ENCODE measurements around the gene RPL37A. TPM values are rescaled to one million over a fixed set of nuclear protein-coding genes. Genes with fewer than 3 reads are reported as not detected.

RPL37A gene
- total and polyA plus RNA-seq, 2 of the 4 experiments (the other 2 are of a cell fraction) = 341 to 1,572 TPM

- peak overlapping the region in 1 of 2 experiments; percentile 60; a peak in 2 of 4 replicates for H4K8ac ChIP-seq (ENCODE audit: low read depth in 2 of 2, low read length in 2 of 2)
- peak; percentile 40 for ATAC-seq (ENCODE audit: low read depth)
- peak overlapping the region; percentile 77 for H3K18ac ChIP-seq (ENCODE audit: low read depth, low read length)
- peak overlapping the region; percentile 86 for H4K5ac ChIP-seq (ENCODE audit: low read depth, low read length)
- H2BK120ac ChIP-seq (ENCODE audit: low read depth, low read length) = peak overlapping the region; percentile 73
- H4K20me1 ChIP-seq (ENCODE audit: insufficient read depth, low read length) = peaks cover 15% of the 10 kb centered on the region; the same call in 1 of the 2 replicates
- intact Hi-C loops (cut with micrococcal nuclease) (no loop called here), dilution Hi-C loops (cut with HindIII; ENCODE audit: low sequenced_read_pairs, unreplicated experiment) (no loop called here), in situ Hi-C loops (cut with MboI; ENCODE audit: low sequenced_read_pairs) (no loop called here)
- H3K4me1 ChIP-seq (ENCODE audit: control insufficient read depth, insufficient read depth, low read length) = peaks cover 21% of the 10 kb centered on the region
- H3K9me3 ChIP-seq (ENCODE audit: control insufficient read depth, insufficient read depth, low read length) = no peaks in the 10 kb centered on the region
- no peak overlapping the region; the same call in 1 of the 2 replicates for H3K23ac ChIP-seq (ENCODE audit: low read depth, low read length)
- H3K14ac ChIP-seq (replicated peaks; ENCODE audit: low read depth, low read length) = 0 out of 2 replicates have a peak overlapping the region, but pooled peaks have one; percentile 10
- H3K36me3 ChIP-seq (ENCODE audit: control insufficient read depth, insufficient read depth, low read length) = peaks cover 11% of the 10 kb centered on the region
- no peak for TF ChIP-seq MAZ (IDR thresholded peaks at IDR 0.05; ENCODE audit: borderline replicate concordance, low read depth, low read length)
- peak; percentile 31 for TF ChIP-seq RCOR1 (IDR thresholded peaks at IDR 0.05; ENCODE audit: insufficient replicate concordance, low read length)
- CTCF ChIA-PET = no interaction called here
- peak overlapping the region; percentile 80 for H4K91ac ChIP-seq (ENCODE audit: insufficient read depth, low read depth, low read length)
- peak overlapping the region; percentile 22 for H2AK9ac ChIP-seq (replicated peaks; ENCODE audit: low read depth, low read length, poor library complexity)
- H2AFZ ChIP-seq (replicated peaks; ENCODE audit: low read length, poor library complexity) = no peak overlapping the region
- H3K4me2 ChIP-seq (ENCODE audit: low read depth, low read length) = peak overlapping the region; percentile 54
- peak overlapping the region; percentile 84 for H3K27ac ChIP-seq (ENCODE audit: insufficient read depth, low read length)
- H2BK5ac ChIP-seq (ENCODE audit: low read depth, low read length, poor library complexity, severe bottlenecking) = peak overlapping the region; percentile 78
- peaks cover 21% of the 10 kb centered on the region for H3K9me1 ChIP-seq (ENCODE audit: insufficient read depth, low read length)
- peak overlapping the region; percentile 46; the same call in 1 of the 3 replicates for H2BK15ac ChIP-seq (ENCODE audit: low read depth, low read length)
- H3K27me3 ChIP-seq (ENCODE audit: control insufficient read depth, insufficient read depth, low read length) = no peaks in the 10 kb centered on the region
- peaks cover 19 to 51% of the 10 kb centered on the region in 2 experiments for H3K79me1 ChIP-seq (ENCODE audit: low read depth in 1 of 2, low read length in 2 of 2)
- POLR2A ChIA-PET (ENCODE audit: unreplicated experiment) = no interaction called here
- DNase-seq = peak; percentile 77
- H3K4ac ChIP-seq (ENCODE audit: low read depth, low read length) = peak overlapping the region; percentile 71
- no peak overlapping the region for H3K4me3 ChIP-seq (ENCODE audit: insufficient read depth, low read depth, low read length)
- no TSS peak for BruUV-seq (replicated peaks)
- WGBS, 2 experiments (ENCODE audit: extremely low coverage in 2 of 2, insufficient read length in 1 of 2) = no CpG with 5 or more reads among the region's 2 CpGs
- H3K56ac ChIP-seq (ENCODE audit: extremely low read depth, insufficient read depth, low read length) = no peak overlapping the region
- H2BK20ac ChIP-seq (ENCODE audit: low read depth, low read length) = peak overlapping the region; percentile 11; the same call in 1 of the 2 replicates
- H3K9ac ChIP-seq (ENCODE audit: low read depth, low read length) = peak overlapping the region; percentile 50; the same call in 1 of the 2 replicates
- peak overlapping the region; percentile 74 for H2AK5ac ChIP-seq (ENCODE audit: low read depth, low read length)
Measured at GRCh38 chr2:216495656-216496055, 3.0 kb upstream of the RPL37A start.

All from IMR-90 (cell line).